CMK (cell line): ENCODE measurements around the gene NFXL1.

ENCODE experiments used
- DNase-seq: peaks from one replicate; pipeline ENCODE4 v3.0.0-alpha.2; 2010; ENCODE audit warnings: low read depth

The NFXL1 gene

GRCh38 chr4:47891928-47892327 lies 22.5 kb downstream of the NFXL1 start:
- DNase-seq, result no peak

GRCh38 chr4:47882228-47882627 lies 32.2 kb downstream of the NFXL1 start:
- DNase-seq, result no peak

GRCh38 chr4:47879458-47879857 lies 34.9 kb downstream of the NFXL1 start:
- DNase-seq, result no peak

GRCh38 chr4:47876784-47877546 lies 37.4 kb downstream of the NFXL1 start:
- DNase-seq, result no peak

- no peak for DNase-seq
Measured at GRCh38 chr4:47876310-47876709, 38.1 kb downstream of the NFXL1 start.

- no peak for DNase-seq
Measured at GRCh38 chr4:47873877-47874541, 40.4 kb downstream of the NFXL1 start.

GRCh38 chr4:47863486-47863885 lies 50.9 kb downstream of the NFXL1 start:
- DNase-seq, result no peak

- DNase-seq, result no peak
Measured at GRCh38 chr4:47862297-47862696, 52.1 kb downstream of the NFXL1 start.

GRCh38 chr4:47860305-47860704 lies 54.1 kb downstream of the NFXL1 start:
- DNase-seq, result no peak

GRCh38 chr4:47858006-47858405 lies 56.4 kb downstream of the NFXL1 start:
- DNase-seq, result no peak

- no peak for DNase-seq
Measured at GRCh38 chr4:47856713-47857112, 57.7 kb downstream of the NFXL1 start.

- DNase-seq, result no peak
Measured at GRCh38 chr4:47855350-47855749, 59.0 kb downstream of the NFXL1 start.

- DNase-seq, result no peak
Measured at GRCh38 chr4:47852136-47852535, 62.2 kb downstream of the NFXL1 start.

- no peak for DNase-seq
Measured at GRCh38 chr4:47849466-47849865, 64.9 kb downstream of the NFXL1 start.

- DNase-seq, result no peak
Measured at GRCh38 chr4:47848041-47848440, 66.3 kb downstream of the NFXL1 start.

GRCh38 chr4:47842985-47843384 lies 71.4 kb downstream of the NFXL1 start:
- no peak for DNase-seq

- no peak for DNase-seq
Measured at GRCh38 chr4:47840291-47840690, 74.1 kb downstream of the NFXL1 start.

- no peak for DNase-seq
Measured at GRCh38 chr4:47839259-47839658, 75.1 kb downstream of the NFXL1 start.

GRCh38 chr4:47838445-47838844 lies 75.9 kb downstream of the NFXL1 start:
- no peak for DNase-seq

GRCh38 chr4:47837908-47838294 lies 76.5 kb downstream of the NFXL1 start, which contains the start of gene CORIN:
CORIN (minus strand) TSS chr4:47838067; CDS start chr4:47837949, 118 bp downstream.
- DNase-seq, result no peak

GRCh38 chr4:47837094-47837907 lies 77.1 kb downstream of the NFXL1 start:
- DNase-seq, result no peak

- DNase-seq, result no peak
Measured at GRCh38 chr4:47836641-47837093, 77.7 kb downstream of the NFXL1 start.

- no peak for DNase-seq
Measured at GRCh38 chr4:47835494-47835893, 78.9 kb downstream of the NFXL1 start.
